ENCODE measurements around the gene CACFD1.

DNA sequence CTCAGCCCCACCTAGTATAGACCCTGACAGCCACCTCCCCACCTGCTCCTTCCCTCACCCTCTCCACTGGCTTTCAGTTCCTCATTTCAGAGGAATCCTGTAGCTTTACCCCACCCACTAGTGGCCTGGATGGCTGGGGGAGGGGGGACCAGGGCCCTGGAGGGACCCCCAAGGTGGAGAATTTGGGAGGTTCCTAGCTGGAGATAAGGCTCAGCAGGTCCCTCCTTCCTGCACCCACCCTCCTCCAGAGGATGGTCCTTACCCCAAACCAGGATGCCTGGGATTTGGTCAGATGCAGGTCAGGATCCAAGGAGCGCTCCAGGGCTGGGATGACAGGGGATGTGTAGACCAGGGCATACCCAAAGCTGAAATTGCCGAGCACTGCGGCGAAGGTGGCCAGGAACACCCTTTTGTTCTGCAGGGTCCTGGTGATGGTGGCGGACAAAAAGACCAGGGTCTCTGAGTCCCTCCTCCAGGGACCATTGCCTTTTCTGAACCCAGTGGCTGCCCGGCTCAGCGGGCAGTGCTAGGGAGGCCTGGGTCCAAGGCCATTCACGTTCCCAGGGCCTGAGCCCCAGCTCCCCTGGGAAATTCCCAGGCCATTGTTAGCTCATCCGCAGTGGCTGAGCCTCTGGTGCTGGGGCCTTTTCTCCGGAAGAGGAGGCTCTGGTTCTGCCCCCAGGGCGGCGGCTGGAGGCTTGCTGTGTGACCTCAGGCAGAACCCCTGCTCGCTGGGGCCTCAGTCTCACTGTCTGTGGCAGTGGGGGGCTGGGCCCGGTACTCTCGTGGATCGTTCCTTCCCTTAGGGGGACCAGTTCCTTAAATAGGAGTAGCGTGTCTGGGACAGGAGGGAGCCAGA is 18.4 kb downstream of the CACFD1 start:
- TF ChIP-seq, protein P1, sequence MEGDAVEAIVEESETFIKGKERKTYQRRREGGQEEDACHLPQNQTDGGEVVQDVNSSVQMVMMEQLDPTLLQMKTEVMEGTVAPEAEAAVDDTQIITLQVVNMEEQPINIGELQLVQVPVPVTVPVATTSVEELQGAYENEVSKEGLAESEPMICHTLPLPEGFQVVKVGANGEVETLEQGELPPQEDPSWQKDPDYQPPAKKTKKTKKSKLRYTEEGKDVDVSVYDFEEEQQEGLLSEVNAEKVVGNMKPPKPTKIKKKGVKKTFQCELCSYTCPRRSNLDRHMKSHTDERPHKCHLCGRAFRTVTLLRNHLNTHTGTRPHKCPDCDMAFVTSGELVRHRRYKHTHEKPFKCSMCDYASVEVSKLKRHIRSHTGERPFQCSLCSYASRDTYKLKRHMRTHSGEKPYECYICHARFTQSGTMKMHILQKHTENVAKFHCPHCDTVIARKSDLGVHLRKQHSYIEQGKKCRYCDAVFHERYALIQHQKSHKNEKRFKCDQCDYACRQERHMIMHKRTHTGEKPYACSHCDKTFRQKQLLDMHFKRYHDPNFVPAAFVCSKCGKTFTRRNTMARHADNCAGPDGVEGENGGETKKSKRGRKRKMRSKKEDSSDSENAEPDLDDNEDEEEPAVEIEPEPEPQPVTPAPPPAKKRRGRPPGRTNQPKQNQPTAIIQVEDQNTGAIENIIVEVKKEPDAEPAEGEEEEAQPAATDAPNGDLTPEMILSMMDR (IDR thresholded peaks at IDR 0.05), result no peak
- TF ChIP-seq POLR2A (IDR thresholded peaks at IDR 0.05), result no peak
- TF ChIP-seq POLR2AphosphoS5 (IDR thresholded peaks at IDR 0.05), result no peak
- TF ChIP-seq EP300 (IDR thresholded peaks at IDR 0.05), result no peak
